H1 (cell line): Measurements from ENCODE around the gene ZNF484. TPM values are rescaled to one million over a fixed set of nuclear protein-coding genes. Genes with fewer than 3 reads are reported as not detected.

Source experiments
- CTCF ChIA-PET: fragments of 300-600 bp; sonication (Branson Sonifier 250); formaldehyde crosslinking; loops from one replicate; lab custom pipeline; 2021; ENCODE audit not compliant: partially characterized antibody; lab: Charles Lee
- POLR2A ChIA-PET: fragments of 300-600 bp; sonication (Branson Sonifier 250); formaldehyde crosslinking; loops from one replicate; lab custom pipeline; 2021; ENCODE audit warnings: inconsistent platforms; ENCODE audit not compliant: partially characterized antibody; lab: Charles Lee
- DNase-seq, 2 experiments: peaks; one replicate each; pipeline versions ENCODE4 v3.0.0 to v3.0.0-alpha.2; 2010 to 2022; ENCODE audit warnings: low spot score in 2 of 2, low read depth in 1 of 2, mixed read lengths in 1 of 2
- FAIRE-seq: peaks from 2 replicates; lab custom pipeline; 2011; peaks lifted over from hg19 to GRCh38; lab: Jason Lieb, UNC
- H2AFZ ChIP-seq: 2 replicates; pipeline ENCODE4 v1.8.1; 2012; ENCODE audit warnings: low read length, inconsistent platforms
- H2AK5ac ChIP-seq: 2 replicates; pipeline ENCODE4 v1.6.1; 2013; ENCODE audit warnings: low read depth, low read length
- H2BK120ac ChIP-seq: replicated peaks from 2 replicates; pipeline ENCODE3; 2013; ENCODE audit warnings: low read depth, low read length, inconsistent platforms
- H2BK12ac ChIP-seq: 2 replicates; pipeline ENCODE4 v1.6.1; 2013; ENCODE audit warnings: low read depth, low read length
- H2BK15ac ChIP-seq: 2 replicates; pipeline ENCODE4 v1.6.1; 2013; ENCODE audit warnings: low read length
- H2BK20ac ChIP-seq: 2 replicates; pipeline ENCODE4 v1.6.1; 2013; ENCODE audit warnings: low read length
- H2BK5ac ChIP-seq: 2 replicates; pipeline ENCODE4 v1.6.1; 2013; ENCODE audit warnings: low read depth, low read length
- H3K14ac ChIP-seq: 2 replicates; pipeline ENCODE4 v1.6.1; 2013; ENCODE audit warnings: inconsistent platforms; ENCODE audit not compliant: insufficient read length
- H3K18ac ChIP-seq: 2 replicates; pipeline ENCODE4 v1.6.1; 2013; ENCODE audit warnings: low read length; ENCODE audit errors: extremely low read depth
- H3K23ac ChIP-seq: 2 replicates; pipeline ENCODE4 v1.6.1; 2013; ENCODE audit warnings: inconsistent platforms; ENCODE audit not compliant: insufficient read length
- H3K23me2 ChIP-seq: 2 replicates; pipeline ENCODE4 v1.6.1; 2013; ENCODE audit warnings: low read depth, low read length
- H3K27ac ChIP-seq: 2 replicates; pipeline ENCODE4 v1.6.1; 2011; ENCODE audit warnings: low read depth, low read length, inconsistent platforms
- H3K27me3 ChIP-seq, 4 experiments: replicated peaks in 1 of 4; 1 replicate in 1 of 4; 2 replicates in 3 of 4; pipeline versions ENCODE4 v1.6.1 to v1.8.1; 2011 to 2013; ENCODE audit warnings: low read length in 3 of 4, mild to moderate bottlenecking in 3 of 4, inconsistent platforms in 2 of 4, mixed read lengths in 2 of 4, moderate library complexity in 1 of 4; ENCODE audit not compliant: control insufficient read depth in 3 of 4, insufficient read depth in 3 of 4; ENCODE audit errors: extremely low read depth in 1 of 4
- H3K36me3 ChIP-seq, 4 experiments: 2 replicates each; pipeline versions ENCODE4 v1.6.1 to v1.8.1; 2011 to 2013; ENCODE audit warnings: mild to moderate bottlenecking in 4 of 4, low read length in 3 of 4, moderate library complexity in 2 of 4, control low read depth in 1 of 4, inconsistent platforms in 1 of 4; ENCODE audit not compliant: insufficient read depth in 4 of 4, control insufficient read depth in 2 of 4
- H3K4ac ChIP-seq: replicated peaks from 2 replicates; pipeline ENCODE3; 2013; ENCODE audit warnings: low read length, low read depth, mixed read lengths, inconsistent platforms; ENCODE audit not compliant: insufficient read length
- H3K4me1 ChIP-seq, 4 experiments: replicated peaks in 1 of 4; 1 replicate in 1 of 4; 2 replicates in 3 of 4; pipeline versions ENCODE4 v1.6.1 to v1.8.1; 2011 to 2013; ENCODE audit warnings: low read length in 3 of 4, inconsistent platforms in 2 of 4, mixed read lengths in 1 of 4; ENCODE audit not compliant: insufficient read depth in 4 of 4, control insufficient read depth in 3 of 4
- H3K4me2 ChIP-seq, 2 experiments: 2 replicates each; pipeline versions ENCODE4 v1.6.1 to v1.8.1; 2011 to 2013; ENCODE audit warnings: low read depth in 2 of 2, low read length in 2 of 2, control low read depth in 1 of 2, inconsistent platforms in 1 of 2, mild to moderate bottlenecking in 1 of 2; ENCODE audit not compliant: insufficient read depth in 1 of 2
- H3K4me3 ChIP-seq, 4 experiments: fragments of 200-600, 300-600 bp in 1 of 4; sonication (generic), shearing (Covaris generic), sonication (Bioruptor Twin) in 1 of 4; 2 replicates each; pipeline versions ENCODE4 v1.5.1 to v1.8.1; 2011 to 2016; ENCODE audit warnings: low read length in 4 of 4, low read depth in 3 of 4, control low read depth in 2 of 4, inconsistent platforms in 2 of 4, mild to moderate bottlenecking in 2 of 4, mixed read lengths in 1 of 4, moderate library complexity in 1 of 4; ENCODE audit not compliant: insufficient read depth in 2 of 4; ENCODE audit errors: extremely low read depth in 1 of 4
- H3K56ac ChIP-seq: replicated peaks from 2 replicates; pipeline ENCODE3; 2013; ENCODE audit warnings: low read depth, mild to moderate bottlenecking, mixed read lengths, low read length, inconsistent platforms; ENCODE audit not compliant: insufficient read length
- H3K79me1 ChIP-seq: 2 replicates; pipeline ENCODE4 v1.6.1; 2013; ENCODE audit warnings: low read depth, low read length, control low read depth
- H3K79me2 ChIP-seq, 2 experiments: 2 replicates each; pipeline versions ENCODE4 v1.6.1 to v1.8.1; 2012 to 2013; ENCODE audit warnings: low read length in 2 of 2, mild to moderate bottlenecking in 2 of 2, inconsistent platforms in 1 of 2; ENCODE audit not compliant: insufficient read depth in 2 of 2, control insufficient read depth in 1 of 2
- H3K9ac ChIP-seq, 4 experiments: replicated peaks in 1 of 4; 1 replicate in 1 of 4; 2 replicates in 3 of 4; pipeline versions ENCODE4 v1.6.1 to v1.8.1; 2011 to 2013; ENCODE audit warnings: low read depth in 3 of 4, low read length in 3 of 4, control low read depth in 2 of 4, mild to moderate bottlenecking in 2 of 4, moderate library complexity in 2 of 4, inconsistent platforms in 1 of 4; ENCODE audit errors: extremely low read depth in 1 of 4
- H3K9me3 ChIP-seq, 2 experiments: 2 replicates each; pipeline versions ENCODE4 v1.6.1 to v1.8.1; 2012 to 2013; ENCODE audit warnings: mild to moderate bottlenecking in 2 of 2, moderate library complexity in 2 of 2, control low read depth in 1 of 2, inconsistent platforms in 1 of 2, low read depth in 1 of 2, low read length in 1 of 2, mixed read lengths in 1 of 2; ENCODE audit not compliant: insufficient read depth in 2 of 2
- H4K20me1 ChIP-seq, 2 experiments: replicated peaks in 1 of 2; 2 replicates each; pipeline versions ENCODE3 to v1.8.1; 2011 to 2013; ENCODE audit warnings: inconsistent platforms in 2 of 2, low read length in 2 of 2, mild to moderate bottlenecking in 1 of 2; ENCODE audit not compliant: insufficient read depth in 2 of 2, control insufficient read depth in 1 of 2
- H4K5ac ChIP-seq: 2 replicates; pipeline ENCODE4 v1.6.1; 2013; ENCODE audit warnings: low read length, low read depth, mixed read lengths, inconsistent platforms; ENCODE audit not compliant: insufficient read length
- H4K8ac ChIP-seq: 2 replicates; pipeline ENCODE4 v1.8.0; 2013; ENCODE audit warnings: mild to moderate bottlenecking, moderate library complexity, low read length, inconsistent platforms; ENCODE audit not compliant: insufficient read depth; ENCODE audit errors: extremely low read depth
- H4K91ac ChIP-seq: replicated peaks from 2 replicates; pipeline ENCODE3; 2013; ENCODE audit warnings: low read length, mixed read lengths, inconsistent platforms; ENCODE audit not compliant: insufficient read length
- CEBPB ChIP-seq: IDR thresholded peaks from 2 replicates; pipeline ENCODE4 v1.6.1; 2012; ENCODE audit warnings: low read depth, low read length
- KDM5A ChIP-seq: fragments of 200-600 bp; IDR thresholded peaks from 2 replicates; pipeline ENCODE4 v1.7.1; 2012; ENCODE audit warnings: mild to moderate bottlenecking, low read length, inconsistent platforms, mixed read lengths
- SP4 ChIP-seq: IDR thresholded peaks from 2 replicates; pipeline ENCODE4 v1.6.1; 2012; ENCODE audit warnings: low read length, inconsistent platforms
- WGBS, 2 experiments: shearing (Covaris generic) in 1 of 2; methylation state at CpG; one replicate each; pipeline versions ENCODE4 v1.1.6 to v1.1.7; 2013 to 2015; ENCODE audit warnings: low lambda C conversion rate in 2 of 2, mixed read lengths in 2 of 2, inconsistent platforms in 1 of 2, low coverage in 1 of 2, missing lambda C conversion rate in 1 of 2; ENCODE audit not compliant: insufficient replicate concordance in 2 of 2, insufficient coverage in 1 of 2, insufficient read length in 1 of 2; ENCODE audit errors: extremely low coverage in 1 of 2, missing lambda C conversion rate in 1 of 2; 5-methylcytosine and 5-hydroxymethylcytosine counted together
- polyA plus RNA-seq, 7 experiments: library from polyadenylated mRNA; depleted of rRNA in 3 of 7; stranded (reverse) in 5 of 7; unstranded in 2 of 7; fragments of >200 nt in 5 of 7; fragments of 200-250 nt in 2 of 7; gene quantifications; 1 replicate in 5 of 7; 2 replicates in 1 of 7; 4 replicates in 1 of 7; pipeline versions ENCODE4 v1.2.1 to v1.2.3, GENCODE V29; 2011 to 2013; ENCODE audit warnings: missing spikeins in 2 of 7, mixed read lengths in 2 of 7
- total RNA-seq: library from RNA; stranded (reverse); fragmentation: NEBNext Ultra II Directional; extraction: Animal tissue kit (Norgen Biotek cat#: 25700); gene quantifications from 2 replicates; pipeline ENCODE4 v1.2.1, GENCODE V29; 2021

ZNF484 gene
- total and polyA plus RNA-seq, 2 of the 8 experiments (the other 6 are each of a cell fraction or from before 2014, with no cell fraction given): 1.3 to 11.5 TPM

DNA sequence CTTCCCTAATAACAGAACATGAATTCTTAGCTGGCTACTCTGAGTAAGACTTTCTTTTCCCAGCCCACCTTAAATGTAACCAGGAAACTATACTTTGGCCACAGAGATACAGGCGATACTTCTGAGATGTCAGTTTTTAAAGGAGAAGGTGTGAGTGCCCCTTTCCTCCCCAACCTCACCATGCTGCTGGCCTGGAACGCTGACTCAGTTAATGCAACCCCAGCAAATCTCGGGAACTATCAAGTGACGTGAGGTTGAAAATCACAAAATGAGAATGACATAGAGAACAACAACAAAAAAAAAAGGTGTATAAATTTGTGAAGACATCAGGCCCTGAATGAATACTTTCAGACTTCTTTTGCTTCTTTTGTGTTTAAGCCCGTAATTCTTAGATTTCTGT lies 13.7 kb downstream of the ZNF484 start:
- H3K4ac ChIP-seq: no peak overlapping the region
- no peak overlapping the region for H2BK20ac ChIP-seq
- peaks cover 0 to 2% (median 0%) of the 10 kb centered on the region in 4 experiments; a peak in 1 of 7 replicates for H3K4me1 ChIP-seq
- no peak overlapping the region for H3K4me3 ChIP-seq
- peaks cover 2% of the 10 kb centered on the region; the same call in 1 of the 2 replicates for H3K79me1 ChIP-seq
- no peaks in the 10 kb centered on the region for H3K23me2 ChIP-seq
- WGBS, 2 experiments: 79% methylated on average over 5 of the region's 5 CpGs; no CpG with 5 or more reads in 1 of the 2 experiments
- H2BK12ac ChIP-seq: no peak overlapping the region
- no peak overlapping the region for H3K4me2 ChIP-seq
- TF ChIP-seq KDM5A: no peak
- TF ChIP-seq CEBPB: no peak
- TF ChIP-seq SP4: no peak
- no peak overlapping the region for H3K56ac ChIP-seq
- peaks cover 0 to 25% of the 10 kb centered on the region in 2 experiments; a peak in 2 of 4 replicates for H3K79me2 ChIP-seq
- no peak overlapping the region for H2BK5ac ChIP-seq
- H3K23ac ChIP-seq: no peak overlapping the region
- no peaks in the 10 kb centered on the region for H4K20me1 ChIP-seq
- H2AK5ac ChIP-seq: no peak overlapping the region
- H3K9me3 ChIP-seq: no peaks in the 10 kb centered on the region
- H3K9ac ChIP-seq: no peak overlapping the region
- no peak overlapping the region for H3K27ac ChIP-seq
- ChIA-PET POLR2A (interaction anchor here (0.6 to 0.7 kb wide), 2 partner anchors 83 to 388 kb away, joined by 3 read pairs; partner anchors contain the start of gene FGD3), CTCF (no interaction called here)
- H2BK120ac ChIP-seq: no peak overlapping the region
- FAIRE-seq: no peak
- no peak overlapping the region for H2BK15ac ChIP-seq
- H3K36me3 ChIP-seq: peaks cover 0 to 12% (median 6%) of the 10 kb centered on the region in 4 experiments; a peak in 5 of 8 replicates
- H4K5ac ChIP-seq: no peak overlapping the region
- no peak overlapping the region for H3K18ac ChIP-seq
- H4K8ac ChIP-seq: no peak overlapping the region
- H2AFZ ChIP-seq: no peak overlapping the region
- H3K27me3 ChIP-seq: no peaks in the 10 kb centered on the region
- no peak for DNase-seq
- no peak overlapping the region for H4K91ac ChIP-seq
- no peak overlapping the region for H3K14ac ChIP-seq
